ENCODE measurements around the gene PXN.
A peak's percentile ranks its signal among the peaks of the same experiment; 100 is the strongest.
"Not testable (repeated sequence)": the region's sequence is repeated elsewhere in the genome, so short reads cannot be mapped to it uniquely, and the experiment has no call there.

PXN gene

GRCh38 chr12:120239776-120240494 is 25.6 kb downstream of the PXN start:
- DNase-seq: no peak

GRCh38 chr12:120238839-120239445 is 26.6 kb downstream of the PXN start:
- DNase-seq: no peak

- no peak for DNase-seq
These were observed 27.3 kb downstream of the PXN start for GRCh38 chr12:120238217-120238616.

GRCh38 chr12:120237360-120238171 is 28.0 kb downstream of the PXN start:
- DNase-seq: peak; percentile 59

- not testable (repeated sequence) for DNase-seq
These were observed 28.7 kb downstream of the PXN start for GRCh38 chr12:120236809-120237208.

- DNase-seq: no peak
These were observed 29.9 kb downstream of the PXN start for GRCh38 chr12:120235369-120236323.

- DNase-seq: no peak
These were observed 30.7 kb downstream of the PXN start for GRCh38 chr12:120234643-120235368.

GRCh38 chr12:120231316-120232011 is 34.1 kb downstream of the PXN start:
- DNase-seq: peak; percentile 82

- no peak for DNase-seq
These were observed 34.6 kb downstream of the PXN start for GRCh38 chr12:120230974-120231315.

GRCh38 chr12:120230326-120230973 is 35.1 kb downstream of the PXN start:
- no peak for DNase-seq

GRCh38 chr12:120229487-120230325 is 35.8 kb downstream of the PXN start:
- no peak for DNase-seq

- no peak for DNase-seq
These were observed 36.5 kb downstream of the PXN start for GRCh38 chr12:120229071-120229486.

GRCh38 chr12:120228291-120229070 is 37.0 kb downstream of the PXN start:
- peak; percentile 71 for DNase-seq

GRCh38 chr12:120228041-120228290 is 37.6 kb downstream of the PXN start:
- no peak for DNase-seq

GRCh38 chr12:120227233-120228040 is 38.1 kb downstream of the PXN start:
- no peak for DNase-seq

GRCh38 chr12:120225852-120226640 is 39.5 kb downstream of the PXN start:
- DNase-seq: no peak

- DNase-seq: no peak
These were observed 40.4 kb downstream of the PXN start for GRCh38 chr12:120225200-120225558.

Measured in MV-4-11 (cell line).